K562 (cell line): ENCODE data around the gene SCN7A.

Source experiments
- EP300 ChIP-seq: IDR thresholded peaks from 2 replicates; pipeline ENCODE4 v1.6.1; 2012; ENCODE audit warnings: low read length, improper control_type of control experiment
- MAZ ChIP-seq, 2 experiments: fragments of 450-650 bp in 1 of 2; sonication (generic) in 1 of 2; formaldehyde crosslinking; IDR thresholded peaks in 1 of 2; conservative IDR thresholded peaks in 1 of 2; 2 replicates each; pipeline versions ENCODE4 v1.4.0 to v1.5.0; 2020; ENCODE audit warnings: mild to moderate bottlenecking in 1 of 2, missing genetic modification reagents in 1 of 2

DNA sequence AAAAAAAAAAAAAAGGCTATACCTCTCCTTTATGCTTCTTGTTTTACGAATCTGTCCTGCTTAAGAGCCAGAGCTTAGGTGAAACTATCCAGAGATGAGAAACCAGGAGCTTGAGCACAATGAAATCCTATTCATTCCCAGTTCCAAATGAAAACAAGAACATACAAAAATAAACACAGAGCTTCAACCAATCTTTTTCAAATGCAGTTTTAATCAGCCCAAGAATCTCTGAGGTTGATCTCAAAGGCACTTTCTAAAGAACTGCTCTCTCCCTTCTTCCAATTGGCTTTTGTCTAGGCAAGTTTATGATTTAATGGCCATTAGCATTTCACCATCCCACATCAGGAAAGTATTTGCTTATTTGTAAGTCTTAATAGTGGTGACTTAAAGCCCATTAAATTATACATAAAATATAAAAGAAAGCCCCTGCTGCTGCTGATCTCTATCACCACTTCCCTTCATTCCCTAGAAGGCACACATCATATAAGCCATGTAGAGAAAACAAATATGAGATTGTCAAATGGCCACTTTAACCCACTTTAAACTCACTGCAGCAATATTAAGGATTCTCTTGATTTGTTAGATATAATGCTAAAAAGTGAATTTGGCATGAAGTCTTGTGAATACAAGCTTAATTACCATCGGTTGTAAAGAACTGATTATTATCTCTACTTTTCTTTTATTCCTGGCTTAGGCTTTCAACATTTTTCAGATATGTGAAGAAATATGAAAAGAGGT lies 89.0 kb downstream of the SCN7A start:
- TF ChIP-seq MAZ (CRISPR knock-in tag; conservative IDR thresholded peaks at IDR 0.05 in 1 of 2, IDR thresholded peaks at IDR 0.05 in 1 of 2) (no peak), EP300 (no peak)
